Activated T-cell treated with anti-CD3 and anti-CD28 coated beads for 4 hours (primary cell): Measurements from ENCODE around the gene BZW2.

Experiments
- DNase-seq: peaks from one replicate; pipeline ENCODE4 v3.0.0-alpha.2; 2020

BZW2 gene

DNA sequence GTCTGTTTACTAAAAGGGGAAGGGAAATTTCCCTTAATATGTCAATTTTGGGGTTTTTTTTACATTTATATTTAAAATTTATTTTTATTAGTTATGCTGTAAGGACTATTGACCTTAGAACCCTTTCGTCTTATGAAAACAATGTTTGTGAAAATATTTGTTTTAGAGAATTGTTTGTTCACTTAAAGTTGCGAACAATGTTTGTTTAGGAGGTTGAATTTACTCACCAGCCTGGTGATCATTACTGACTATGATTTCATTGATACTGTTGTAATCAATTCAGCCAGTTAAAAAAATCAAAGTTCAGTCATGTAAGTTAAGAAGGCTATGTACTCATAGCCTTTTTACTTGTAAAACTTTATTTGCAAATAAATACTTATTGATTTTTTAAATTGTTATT is 80.2 kb downstream of the BZW2 start:
- DNase-seq = no peak

DNA sequence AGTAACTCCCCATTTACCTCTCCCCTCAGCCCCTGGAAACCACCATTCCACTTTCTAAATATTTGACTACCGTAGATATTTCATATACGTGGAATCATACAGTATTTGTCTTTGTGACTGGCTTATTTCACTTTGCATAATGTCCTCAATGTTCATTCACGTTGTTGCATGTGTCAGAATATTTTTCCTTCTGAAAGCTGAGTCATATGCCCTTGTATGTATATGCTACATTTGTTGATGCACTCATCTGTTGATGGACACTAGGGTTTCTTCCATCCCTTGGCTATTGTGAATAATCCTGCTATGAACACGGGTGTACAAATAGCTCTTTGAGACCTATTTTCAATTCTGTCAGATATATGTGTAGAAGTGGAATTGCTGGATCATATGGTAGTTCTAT is 81.8 kb downstream of the BZW2 start:
- DNase-seq = no peak

DNA sequence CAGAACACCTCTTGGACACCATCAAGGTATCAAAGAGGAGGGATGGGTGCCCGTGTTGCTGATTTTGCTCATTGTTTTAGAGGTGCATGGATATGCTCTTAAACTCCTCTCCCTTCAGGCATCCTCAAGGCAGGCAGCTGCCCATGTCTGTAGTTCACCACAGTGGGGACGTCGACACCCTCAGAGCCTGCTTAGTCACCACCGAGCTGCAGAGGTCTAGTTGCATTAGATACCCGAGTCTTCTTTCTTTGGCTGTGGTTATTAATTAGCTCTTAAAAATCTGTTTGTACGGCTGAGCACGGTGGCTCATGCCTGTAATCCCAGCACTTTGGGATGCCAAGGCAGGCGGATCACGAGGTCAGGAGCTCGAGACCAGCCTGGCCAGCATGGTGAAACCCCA is 82.8 kb downstream of the BZW2 start:
- DNase-seq = no peak

DNA sequence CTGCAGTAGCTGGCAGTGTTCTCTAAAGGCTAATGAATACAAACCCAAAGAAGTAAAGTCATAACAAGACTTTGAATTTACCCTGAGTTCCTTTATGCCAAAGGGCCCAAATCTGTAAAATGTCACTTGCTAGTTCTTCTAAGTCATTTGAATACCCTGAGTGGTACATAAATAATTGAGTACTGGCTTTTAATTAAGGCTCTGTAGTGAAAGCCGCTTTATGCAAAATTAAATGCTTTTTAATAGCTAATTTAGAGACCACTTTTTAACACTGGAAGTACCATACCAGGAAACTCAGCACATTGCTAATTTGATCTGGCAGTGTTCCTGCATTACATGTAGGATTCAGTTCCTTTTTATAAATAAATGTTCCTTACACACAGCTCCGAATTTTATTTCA is 83.6 kb downstream of the BZW2 start:
- no peak for DNase-seq

DNA sequence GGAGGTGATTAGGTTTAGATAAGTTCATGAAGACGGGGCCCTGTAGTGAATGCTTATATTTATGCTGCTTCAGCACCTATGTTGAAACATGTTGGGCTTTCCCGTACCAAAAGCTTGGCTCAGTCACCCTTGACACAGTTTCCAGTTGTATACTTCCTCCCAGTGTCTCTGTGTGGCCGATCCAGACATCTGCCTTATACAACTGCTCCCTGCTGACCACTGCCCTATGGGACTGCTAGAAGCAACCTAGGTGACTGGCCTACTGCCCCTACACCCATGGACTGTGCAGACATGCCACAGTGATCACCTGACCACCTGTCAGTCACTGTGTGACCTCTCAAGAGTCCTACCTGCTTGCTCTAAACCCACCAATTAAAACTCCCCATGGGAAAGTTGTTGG is 85.0 kb downstream of the BZW2 start:
- no peak for DNase-seq

DNA sequence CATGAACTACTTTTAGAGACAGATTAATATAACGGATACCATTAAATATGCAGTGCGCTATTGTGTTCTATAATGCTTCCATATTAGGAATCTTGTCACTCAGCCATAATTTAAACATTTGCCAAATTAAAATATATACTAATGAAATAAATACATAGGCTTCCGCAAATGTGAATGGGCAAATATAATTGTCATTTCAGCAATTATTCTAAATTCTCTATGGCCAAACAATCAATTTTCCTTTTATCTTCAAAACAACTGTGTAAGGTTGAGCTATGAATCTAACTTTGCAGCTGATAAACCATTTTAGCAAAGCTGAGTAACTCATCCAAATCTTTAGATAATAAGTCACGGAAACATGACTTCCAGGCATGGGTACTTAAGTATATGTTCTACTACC is 86.8 kb downstream of the BZW2 start:
- DNase-seq = no peak

DNA sequence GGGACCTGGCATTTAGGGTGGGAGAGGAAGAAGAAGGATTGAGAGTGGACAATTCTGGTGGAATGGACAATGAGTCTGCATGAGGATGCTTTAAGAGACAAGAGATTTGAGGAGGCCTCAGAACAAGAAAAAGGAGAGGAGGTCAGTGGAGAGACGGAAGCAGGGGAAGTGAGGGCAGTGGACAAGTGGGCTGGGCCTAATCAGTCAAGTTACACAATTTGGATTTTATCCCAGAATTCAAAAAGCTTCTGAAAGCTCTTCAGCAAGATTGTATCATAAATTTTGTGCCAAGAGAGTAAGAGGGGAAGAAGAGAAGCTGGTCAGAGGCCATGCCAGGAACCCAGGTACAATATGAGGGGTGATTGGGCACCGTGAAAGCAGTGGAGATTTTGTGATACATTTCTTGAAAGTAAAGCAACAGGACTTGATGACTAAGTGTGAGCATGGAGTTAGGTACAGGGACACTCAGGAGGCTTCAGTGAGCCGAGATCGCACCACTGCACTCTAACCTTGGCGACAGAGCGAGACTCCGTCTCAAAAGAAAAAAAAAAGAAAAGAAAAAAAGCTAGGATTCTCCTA is 88.3 kb downstream of the BZW2 start:
- DNase-seq = no peak

DNA sequence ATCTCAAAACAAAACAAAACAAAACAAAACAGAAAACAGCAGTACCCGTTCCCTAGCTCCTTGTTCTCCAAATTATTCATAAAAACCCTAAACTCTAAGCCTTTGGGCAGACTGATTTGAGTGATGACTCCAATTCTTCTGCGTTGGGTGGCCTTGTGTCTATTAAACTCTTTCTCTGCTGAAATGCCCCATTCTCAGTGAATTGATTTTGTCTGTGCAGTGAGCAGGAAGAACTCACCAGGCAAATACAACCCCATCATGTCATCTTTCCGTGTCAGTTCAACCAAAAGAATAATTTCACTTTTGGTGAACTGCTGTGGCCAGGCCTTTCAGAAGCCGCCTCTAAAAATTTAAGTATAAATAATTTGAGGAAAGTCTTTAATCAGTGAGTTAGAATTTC is 89.0 kb downstream of the BZW2 start:
- DNase-seq = no peak

DNA sequence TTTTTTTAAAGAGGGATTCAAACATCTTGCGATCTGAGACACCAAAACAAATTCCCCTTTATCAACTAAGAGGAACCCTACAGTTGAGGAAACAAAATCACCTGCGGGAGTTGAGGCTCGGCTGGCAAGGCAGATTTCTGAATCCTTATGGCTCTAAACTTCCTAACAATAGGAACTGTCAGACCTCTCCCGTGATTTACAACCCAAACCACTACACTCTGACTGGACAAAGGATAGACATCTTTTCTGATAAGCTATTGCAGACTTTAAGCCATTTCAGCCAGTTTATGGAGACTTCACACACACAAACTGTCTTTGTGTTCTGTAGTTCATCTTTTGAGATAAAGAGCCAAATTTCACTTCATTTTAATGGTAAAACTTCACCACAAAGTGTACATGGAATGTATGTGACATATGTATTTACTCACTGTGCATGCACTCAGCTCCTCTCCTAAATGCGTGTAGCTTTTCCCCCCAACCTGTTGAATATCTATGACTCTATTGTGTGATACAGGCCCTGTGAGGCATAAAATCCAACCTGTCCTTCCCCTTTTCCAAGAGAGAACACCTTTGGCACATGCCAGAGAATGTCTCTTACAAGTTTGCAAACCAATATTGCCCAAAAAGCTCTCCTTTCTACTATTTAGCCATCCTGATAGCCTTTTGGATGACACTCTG is 92.2 kb downstream of the BZW2 start:
- DNase-seq = no peak

DNA sequence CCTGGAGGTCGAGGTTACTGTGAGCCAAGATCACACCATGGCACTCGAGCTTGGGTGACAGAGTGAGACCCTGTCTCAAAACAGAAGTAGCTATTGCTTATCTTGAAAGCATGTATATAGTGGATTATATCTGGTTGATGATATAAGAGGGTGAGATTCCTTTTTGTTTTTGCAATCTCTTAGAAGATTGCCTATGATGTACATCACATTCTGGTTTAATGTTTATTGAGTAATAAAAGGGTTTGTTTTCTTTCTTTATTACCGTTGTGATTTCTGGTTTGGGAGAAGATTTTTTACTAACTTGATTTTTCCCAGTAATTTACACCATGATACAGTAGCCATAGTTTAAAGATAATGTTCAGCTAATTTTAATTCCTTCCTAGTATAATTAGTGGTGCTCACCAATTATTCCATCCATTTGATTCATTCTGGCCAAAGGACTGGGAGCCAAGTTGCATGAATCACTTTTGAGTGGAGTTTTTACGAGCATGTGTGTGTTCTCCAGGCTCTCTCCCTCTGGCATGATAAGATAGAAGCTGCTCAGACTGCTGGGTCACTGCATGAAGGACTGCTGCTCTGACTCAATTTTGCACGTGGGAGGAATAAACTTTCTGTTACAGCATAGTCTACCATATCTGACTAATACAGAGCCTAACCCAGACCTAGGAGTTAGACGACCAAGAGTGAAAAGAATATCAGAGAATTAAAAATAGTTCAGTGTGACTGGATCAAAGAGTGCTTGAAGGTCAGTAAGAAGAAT is 94.1 kb downstream of the BZW2 start:
- no peak for DNase-seq

DNA sequence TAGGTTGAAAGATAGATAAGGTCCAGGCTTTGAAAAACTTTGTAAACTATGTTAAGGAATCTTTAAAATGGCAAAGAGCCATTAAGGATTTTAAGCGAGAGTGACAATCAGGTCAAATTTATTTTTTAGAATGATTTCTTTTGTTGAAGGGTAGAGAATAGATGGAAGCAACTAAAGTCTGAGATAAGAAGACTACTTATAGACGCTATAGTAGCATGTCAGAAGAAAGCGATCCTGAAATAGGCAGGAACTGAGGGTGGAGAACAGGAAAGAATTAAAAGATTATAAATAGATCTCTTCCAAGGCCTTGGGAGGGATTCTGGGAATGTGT is 94.6 kb downstream of the BZW2 start:
- no peak for DNase-seq

DNA sequence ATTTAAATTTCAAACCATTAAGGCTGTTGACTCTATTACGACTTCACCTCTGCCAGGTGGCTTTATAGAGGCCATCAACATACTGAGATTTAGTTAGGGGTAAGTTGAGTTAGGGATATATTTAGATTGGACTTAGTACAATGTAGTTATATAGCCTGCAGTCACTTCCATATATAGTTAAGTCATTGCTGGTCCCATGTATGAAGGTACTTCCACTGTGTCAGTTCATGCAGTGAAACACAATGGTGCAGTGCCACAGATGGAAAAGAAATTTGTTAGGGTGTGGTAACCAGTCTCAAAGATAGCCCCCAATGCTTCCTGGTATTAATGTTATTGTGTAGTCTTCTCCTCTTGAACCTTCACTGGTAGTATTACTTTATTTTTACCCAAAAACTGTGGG is 95.0 kb downstream of the BZW2 start:
- no peak for DNase-seq

DNA sequence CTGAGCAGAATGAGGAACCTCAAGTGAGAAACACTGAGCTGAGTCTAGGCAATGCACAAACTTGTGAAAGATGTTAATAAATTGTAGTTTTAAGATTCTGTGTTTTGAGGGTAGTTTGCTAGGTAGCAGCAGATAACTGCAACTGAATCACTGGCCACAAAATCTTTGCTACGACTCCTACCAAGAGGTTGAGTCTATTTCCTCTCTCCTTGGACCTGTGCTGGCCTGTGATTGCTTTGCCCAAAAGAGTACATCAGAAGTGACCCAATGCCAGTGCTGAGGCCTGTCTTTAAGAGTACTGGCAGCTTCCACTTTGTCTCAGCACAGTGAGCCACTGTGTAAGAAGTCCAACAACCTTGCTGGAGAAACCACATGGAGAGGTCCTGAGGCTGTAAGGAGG is 95.7 kb downstream of the BZW2 start:
- no peak for DNase-seq

DNA sequence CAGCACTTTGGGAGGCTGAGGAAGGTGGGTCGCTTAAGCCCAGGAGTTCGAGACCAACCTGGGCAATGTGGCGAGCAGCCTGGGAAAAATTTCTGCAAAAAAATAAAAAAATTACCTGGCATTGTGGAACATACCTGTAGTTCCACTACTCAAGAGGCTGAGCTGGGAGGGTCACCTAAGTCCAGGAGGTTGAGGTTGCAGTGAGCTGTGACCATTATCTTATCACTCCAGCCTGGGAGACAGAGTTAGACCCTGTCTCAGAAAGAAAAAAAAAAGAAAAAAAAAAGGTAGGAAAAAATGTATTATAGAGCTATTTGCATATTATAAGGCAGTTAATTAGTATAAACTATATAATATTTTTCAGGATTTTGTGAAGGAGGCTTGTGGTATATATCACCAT is 96.6 kb downstream of the BZW2 start:
- DNase-seq = no peak

DNA sequence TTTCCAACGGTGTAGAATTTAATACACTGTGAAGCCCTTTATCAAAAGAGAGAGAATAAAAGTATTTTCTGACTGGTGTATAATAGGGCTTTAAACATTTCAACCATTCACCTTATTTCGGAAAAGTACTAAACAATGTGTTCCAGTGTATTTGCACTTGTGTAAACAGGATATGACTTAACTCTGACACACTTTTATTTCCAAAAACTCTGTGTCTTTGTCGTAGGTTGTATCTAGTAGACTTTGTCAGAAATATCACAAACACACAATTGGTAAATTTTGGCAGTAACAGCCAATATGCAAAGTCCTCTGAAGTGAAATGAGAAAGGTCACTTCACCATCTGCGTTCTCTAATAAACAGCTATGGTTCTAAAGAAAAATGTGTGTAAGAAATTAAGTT is 97.3 kb downstream of the BZW2 start:
- DNase-seq = no peak

DNA sequence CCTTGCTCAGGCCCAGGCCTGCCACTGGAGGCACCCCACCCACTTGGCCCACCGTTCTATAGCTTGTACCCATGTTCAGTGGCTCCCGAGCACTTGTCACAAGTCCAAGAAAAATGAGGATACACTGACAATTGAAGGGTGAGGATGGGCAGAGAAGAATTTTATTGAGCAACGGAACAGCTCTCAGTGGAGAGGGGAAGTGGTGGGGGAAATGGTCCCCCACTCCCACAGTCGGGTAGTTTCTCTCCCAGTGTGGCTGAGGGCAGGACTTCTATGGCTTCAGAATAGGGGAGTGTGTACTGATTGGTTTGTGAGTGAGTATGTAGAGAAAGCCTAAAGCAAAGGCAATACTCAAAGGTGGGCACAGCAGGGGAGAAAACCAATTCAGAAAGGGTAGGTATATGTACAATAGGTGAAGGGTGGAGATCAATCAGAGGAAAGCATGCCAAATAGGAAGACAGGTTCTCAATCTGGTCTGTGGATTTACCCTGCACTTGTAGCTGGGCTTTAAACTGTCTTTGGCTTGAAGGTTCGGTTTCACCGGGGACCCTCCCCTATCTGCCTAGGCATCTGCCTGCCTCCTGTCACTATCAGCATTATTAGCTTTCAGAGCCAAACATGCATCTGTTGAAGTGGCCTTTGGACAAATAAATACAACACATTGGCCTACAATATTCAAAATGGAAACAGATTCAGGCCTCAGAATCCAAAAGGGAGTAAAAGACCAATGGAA is 98.7 kb downstream of the BZW2 start:
- no peak for DNase-seq

DNA sequence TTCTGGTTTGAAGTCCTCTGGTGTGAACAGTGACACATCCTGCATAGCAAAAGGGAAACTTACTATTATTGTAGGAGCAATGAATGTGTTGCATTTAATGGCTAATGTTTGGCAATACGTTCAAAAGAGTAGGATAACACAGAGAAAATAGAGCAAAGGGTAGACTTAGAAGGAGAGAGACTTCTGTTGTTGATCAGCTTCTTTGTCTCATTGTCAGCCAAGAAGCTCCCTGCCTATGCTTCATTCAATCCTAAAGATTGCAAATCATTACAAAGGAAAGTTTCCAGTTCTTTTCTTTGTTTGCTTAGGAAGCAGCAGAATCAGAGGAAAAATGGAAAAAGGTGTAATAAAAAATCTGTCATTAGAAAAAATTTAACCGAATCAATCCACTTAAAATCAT is 99.7 kb downstream of the BZW2 start:
- DNase-seq = no peak

DNA sequence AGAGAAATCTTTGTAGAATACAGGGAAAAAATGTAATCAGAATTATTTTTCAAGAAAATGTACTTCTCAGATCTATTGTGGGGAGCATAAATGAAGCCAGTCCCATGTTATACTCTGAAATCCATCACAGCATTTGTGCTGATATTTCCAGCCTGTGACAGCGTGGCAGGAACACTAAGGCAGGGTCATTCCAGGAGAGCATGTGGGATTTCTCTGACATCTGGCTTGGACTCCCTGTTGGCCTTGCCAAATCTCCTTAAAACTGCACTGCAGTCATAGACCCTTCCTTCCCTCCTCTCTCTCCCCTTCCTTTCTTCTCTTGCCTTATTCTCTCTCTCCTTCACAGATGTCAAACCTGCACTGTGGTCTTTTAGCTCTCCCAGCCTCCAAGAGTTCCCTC is 101.1 kb downstream of the BZW2 start:
- no peak for DNase-seq

DNA sequence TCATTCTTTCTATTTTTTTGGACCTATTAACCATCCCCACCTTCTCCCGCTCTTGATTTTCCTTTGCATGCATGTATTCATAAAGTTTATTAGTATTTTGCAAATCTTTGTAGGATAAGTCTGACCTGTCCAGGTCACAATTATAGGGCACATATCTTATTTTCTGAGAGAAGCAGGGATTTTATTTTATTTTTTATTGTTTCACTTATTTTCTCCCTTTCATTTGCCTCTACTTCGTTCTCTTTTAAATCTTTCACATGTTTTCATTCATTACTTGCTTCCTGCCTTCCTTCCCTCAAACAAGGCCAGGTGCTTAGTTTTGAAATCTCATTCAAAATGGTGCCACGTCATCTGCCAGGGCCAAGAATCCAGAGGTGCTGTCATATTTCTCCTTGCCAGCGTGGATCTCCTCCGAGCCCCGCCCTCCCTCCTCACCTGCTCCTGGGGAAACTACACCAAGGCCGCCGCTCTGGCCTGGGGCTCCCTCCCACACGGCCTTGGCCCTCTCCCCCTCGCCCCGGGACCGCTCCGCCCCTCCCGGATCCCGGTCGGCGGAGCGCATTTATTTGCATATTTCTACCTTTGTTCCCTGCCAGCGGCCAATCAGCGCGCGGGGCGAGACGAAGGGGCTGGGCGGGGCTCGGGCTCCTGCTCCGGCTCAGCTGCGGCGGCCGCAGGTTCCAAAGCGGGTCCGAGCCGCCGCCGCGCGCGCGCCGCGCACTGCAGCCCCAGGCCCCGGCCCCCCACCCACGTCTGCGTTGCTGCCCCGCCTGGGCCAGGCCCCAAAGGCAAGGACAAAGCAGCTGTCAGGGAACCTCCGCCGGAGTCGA is 107.3 kb downstream of the BZW2 start, which contains the start of gene TSPAN13:
TSS of gene TSPAN13 (plus strand) at position 654 of the 830 bp plus-strand sequence. CDS start 213 bp downstream, outside the sequence.
- DNase-seq = peak; percentile 14

DNA sequence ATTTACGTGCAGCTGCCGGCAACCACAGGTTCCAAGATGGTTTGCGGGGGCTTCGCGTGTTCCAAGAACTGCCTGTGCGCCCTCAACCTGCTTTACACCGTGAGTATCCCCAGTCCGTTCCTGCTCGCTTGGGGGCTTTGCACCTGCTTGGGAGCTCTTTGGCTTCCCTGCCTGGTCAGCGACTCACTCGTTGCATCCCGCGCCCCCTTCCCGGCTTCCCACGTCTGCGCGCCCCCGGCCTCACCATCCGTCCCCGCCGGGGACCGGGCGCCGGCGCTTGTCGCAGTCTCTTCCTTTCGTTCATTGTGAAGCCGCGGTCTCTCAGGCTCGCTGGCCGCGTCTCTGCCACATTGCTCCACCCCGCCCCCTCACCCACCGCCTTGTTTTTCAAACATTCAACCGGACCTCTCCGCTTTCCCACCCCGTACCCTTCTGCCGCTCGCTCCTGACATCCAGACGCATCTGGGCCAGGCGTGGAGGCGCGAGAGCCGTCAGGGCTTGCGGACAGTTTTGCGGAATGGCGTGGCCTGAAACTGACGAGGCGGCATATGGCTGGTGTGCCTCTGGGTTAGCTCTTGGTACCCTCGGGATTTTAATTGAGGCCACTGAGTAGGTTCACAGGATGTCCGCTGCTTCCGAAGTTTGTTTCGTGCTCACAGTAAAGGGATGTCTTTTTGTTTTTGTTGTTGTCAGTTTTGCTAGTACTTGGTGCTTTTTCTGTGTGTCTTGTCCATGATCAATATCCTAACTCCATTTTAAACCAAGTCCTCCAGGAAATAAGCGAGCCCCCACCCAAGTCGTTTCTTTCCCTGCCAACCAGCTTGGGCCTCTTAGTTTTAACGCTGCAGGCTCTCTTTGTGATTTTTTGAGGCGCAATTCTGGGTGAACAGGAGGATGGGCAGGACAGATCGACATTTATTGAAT is 108.2 kb downstream of the BZW2 start:
- DNase-seq = no peak

DNA sequence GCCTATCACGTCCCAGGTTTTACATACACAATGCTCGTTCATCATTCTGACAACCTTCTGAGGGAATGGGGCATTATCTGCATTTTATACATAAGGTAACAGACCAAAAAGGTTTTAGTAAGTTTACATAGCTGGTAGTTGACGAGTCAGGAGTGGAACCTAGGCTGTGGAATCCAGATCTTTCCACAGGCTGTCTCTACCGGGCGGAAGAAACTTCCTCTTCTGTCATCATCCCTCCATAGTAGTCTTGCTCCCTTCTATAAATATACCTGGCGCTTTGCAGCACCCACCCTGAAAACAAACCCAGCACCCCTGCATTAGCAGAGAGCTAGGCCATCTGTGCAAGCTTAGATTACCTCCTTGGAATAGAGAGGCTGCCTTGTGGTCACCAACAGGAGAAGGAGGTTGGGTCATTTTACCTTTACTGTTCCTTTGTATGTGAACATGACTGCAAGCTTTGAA is 108.9 kb downstream of the BZW2 start:
- no peak for DNase-seq

DNA sequence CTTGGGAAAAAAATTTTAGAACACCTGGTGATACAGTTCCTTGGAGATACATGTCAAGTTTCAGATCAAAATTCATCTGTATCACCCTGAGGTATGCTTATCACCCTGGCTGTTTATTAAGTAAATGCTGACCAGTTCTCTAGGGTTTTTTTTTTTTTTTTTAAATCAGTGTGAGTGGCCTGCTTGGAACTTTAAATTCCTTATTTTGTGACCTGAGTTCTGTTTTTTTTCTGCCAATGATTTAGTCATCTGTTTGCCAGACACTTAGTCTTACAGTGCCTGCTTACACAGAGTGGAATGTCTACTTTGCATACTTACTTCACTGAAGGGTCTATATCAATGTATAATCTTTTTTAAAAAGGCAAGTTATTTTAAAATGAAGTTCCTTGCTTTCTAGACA is 109.4 kb downstream of the BZW2 start:
- DNase-seq = no peak
